ENCODE results near the gene PLA2G12B.
"Not testable (repeated sequence)": the region's sequence is repeated elsewhere in the genome, so short reads cannot be mapped to it uniquely, and the experiment has no call there.

PLA2G12B gene

GRCh38 chr10:72954596-72955554 is at the start of gene PLA2G12B:
Gene PLA2G12B, minus strand, starts transcription at chr10:72954806. Its CDS starts 121 bp downstream, at chr10:72954685.
- DNase-seq (ENCODE audit: low spot score), result peak; percentile 46

DNA sequence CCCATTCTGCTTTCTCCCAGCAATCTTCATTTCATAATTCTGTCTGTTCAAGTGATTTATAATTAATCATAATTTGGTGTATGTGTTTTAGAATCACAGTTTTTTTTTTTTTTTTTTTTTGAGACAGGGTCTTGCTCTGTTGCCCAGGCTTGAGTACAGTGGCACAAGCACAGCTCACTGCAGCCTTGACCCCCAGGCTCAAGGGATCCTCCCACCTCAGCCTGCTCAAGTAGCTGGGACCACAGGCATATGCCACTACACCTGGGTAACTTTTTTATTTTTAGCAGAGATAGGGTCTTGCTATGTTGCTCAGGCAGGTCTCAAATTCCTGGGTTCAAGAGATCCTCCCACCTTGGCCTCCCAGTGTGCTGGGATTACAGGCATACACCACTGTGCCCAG is 49.2 kb upstream of the PLA2G12B start:
- DNase-seq (ENCODE audit: low spot score), result no peak

GRCh38 chr10:73000973-73001372 is 46.4 kb upstream of the PLA2G12B start:
- no peak for DNase-seq (ENCODE audit: low spot score)

GRCh38 chr10:72997099-72997498 is 42.5 kb upstream of the PLA2G12B start:
- DNase-seq (ENCODE audit: low spot score), result no peak

DNA sequence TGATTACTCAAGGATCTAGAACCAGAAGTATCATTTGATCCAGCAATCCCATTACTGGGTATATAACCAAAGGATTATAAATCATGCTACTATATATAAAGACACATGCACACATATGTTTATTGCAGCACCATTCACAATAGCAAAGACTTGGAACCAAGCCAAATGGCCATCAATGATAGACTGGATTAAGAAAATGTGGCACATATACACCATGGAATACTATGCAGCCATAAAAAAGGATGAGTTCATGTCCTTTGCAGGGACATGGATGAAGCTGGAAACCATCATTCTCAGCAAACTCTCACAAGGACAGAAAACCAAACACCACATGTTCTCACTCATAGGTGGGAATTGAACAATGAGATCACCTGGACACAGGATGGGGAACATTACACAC is 40.9 kb upstream of the PLA2G12B start:
- DNase-seq (ENCODE audit: low spot score), result not testable (repeated sequence)

DNA sequence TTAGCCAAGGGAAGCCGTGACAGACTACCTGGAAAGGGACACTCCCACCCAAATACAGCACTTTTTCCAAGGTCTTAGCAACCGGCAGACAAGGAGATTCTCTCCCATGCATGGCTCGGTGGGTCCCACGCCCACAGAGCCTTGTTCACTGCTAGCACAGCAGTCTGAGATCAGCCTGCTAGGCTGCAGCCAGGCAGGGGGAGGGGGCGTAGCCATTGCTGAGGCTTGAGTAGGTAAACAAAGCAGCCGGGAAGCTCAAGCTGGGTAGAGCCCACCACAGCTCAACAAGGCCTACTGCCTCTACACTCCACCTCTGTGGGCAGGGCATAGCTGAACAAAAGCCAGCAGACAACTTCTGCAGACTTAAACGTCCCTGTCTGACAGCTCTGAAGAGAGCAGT is 35.2 kb upstream of the PLA2G12B start:
- not testable (repeated sequence) for DNase-seq (ENCODE audit: low spot score)

DNA sequence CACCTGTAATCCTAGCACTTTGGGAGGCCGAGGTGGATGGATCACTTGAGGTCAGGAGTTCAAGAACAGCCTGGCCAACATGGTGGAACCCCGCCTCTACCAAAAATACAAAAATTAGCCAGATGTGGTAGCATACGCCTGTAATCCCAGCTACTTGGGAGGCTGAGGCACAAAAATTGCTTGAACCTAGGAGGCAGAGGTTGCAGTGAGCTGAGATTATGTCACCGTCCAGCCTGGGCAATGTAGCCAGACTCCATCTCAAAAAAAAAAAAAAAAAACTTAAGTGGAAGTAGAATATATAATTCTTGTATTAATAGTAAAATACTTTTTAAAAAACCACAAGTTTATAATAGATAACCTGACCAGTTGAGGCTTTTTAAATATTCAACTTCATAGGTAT is 30.0 kb upstream of the PLA2G12B start:
- not testable (repeated sequence) for DNase-seq (ENCODE audit: low spot score)

- no peak for DNase-seq (ENCODE audit: low spot score)
Measured at GRCh38 chr10:72981882-72982529, 27.4 kb upstream of the PLA2G12B start.

DNA sequence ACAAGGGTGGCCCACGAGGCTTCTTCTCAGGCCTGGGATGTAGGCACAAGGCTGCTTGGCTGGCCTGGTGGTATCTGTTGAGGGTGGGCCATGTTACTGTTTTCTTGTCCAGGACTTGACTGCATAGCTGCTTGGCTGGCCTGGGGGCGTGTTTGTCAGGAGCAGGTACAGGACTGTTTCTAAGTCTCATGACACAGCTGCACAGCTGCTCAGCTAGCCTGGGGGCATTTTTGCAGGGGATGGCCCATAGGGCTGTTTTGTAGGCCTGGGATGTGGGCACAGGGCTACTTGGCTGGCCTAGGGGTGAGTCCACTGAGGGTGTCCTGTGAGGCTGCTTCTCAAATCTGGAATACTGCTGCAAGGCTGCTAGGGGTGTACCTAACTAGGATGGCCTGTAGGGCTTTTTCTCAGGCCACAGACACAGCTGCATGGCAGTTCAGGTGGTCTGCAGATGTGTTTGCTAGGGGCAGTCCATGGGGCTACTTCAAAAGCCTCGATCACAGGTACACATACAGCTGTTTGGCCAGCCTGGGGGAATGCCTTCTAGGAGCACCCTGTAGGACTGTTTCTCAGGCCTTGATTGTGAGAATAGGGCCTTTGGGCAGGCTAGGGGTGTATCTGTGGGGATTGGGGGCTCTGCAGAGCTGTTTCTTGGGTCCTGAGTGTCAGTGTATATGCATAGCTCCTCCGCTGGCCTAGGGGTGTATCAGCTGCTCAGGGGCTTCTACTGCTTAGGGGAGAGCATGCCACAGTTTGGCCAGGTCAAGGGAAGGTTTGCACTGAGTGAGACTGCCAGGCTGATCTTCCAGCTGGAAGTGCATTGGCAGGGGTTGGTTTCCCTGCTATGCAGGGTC is 26.6 kb upstream of the PLA2G12B start:
- no peak for DNase-seq (ENCODE audit: low spot score)

- DNase-seq (ENCODE audit: low spot score), result no peak
Measured at GRCh38 chr10:72980348-72980747, 25.7 kb upstream of the PLA2G12B start.

DNA sequence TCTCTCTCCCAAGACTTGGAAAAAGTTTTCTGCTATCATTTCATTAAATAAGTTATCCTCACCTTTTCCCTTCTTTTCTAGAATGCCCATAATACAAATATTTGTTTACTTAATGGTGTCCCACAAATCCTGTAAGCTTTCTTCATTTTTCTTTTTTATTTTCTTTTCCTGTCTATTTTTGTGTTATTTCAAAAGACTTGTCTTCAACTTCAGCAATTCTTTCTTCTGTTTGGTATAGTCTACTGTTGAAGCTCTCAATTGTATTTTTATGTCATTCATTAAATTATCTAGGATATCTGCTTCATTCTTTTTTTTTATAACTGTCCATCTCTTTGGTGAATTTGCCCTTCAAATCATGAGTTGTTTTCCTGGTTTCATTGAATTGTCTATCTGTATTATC is 25.1 kb upstream of the PLA2G12B start:
- no peak for DNase-seq (ENCODE audit: low spot score)

DNA sequence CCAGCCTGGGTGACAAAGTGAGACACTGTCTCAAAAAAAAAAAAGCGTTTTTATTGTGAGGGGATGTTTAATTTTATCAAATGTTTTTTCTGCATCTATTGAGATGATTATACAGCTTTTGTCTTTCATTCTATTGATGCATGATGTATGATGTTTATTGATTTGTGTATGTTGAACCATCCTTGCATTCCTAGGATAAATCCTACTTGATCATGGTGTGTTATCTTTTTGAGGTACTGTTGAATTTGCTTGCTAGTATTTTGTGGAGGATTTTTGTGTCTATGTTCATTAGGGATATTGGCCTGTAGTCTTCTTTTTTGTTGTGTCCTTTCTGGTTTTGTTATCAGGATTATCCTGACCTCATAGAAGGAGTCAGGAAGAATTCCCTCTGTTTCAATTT is 22.3 kb upstream of the PLA2G12B start:
- DNase-seq (ENCODE audit: low spot score), result no peak

GRCh38 chr10:72956001-72956400 is 1.4 kb upstream of the PLA2G12B start:
- no peak for DNase-seq (ENCODE audit: low spot score)

DNA sequence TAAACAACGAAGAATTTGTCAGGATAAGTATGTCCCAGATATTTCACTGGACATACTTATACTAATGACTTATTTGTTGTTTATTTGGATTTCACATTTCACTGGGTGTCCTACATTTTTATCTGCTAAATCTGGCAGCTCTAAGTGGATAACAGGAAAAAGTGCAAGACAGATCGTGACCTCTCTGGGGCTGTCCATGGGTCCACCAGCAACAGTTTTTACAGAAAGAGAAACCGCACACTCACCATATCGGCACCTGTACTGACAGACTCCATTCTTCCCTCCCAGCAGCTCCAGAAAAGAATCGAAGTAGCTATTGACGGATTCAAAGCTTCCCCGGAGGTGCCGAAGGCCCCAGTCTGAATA is 393 bp downstream of the PLA2G12B start:
- DNase-seq (ENCODE audit: low spot score), result no peak

DNA sequence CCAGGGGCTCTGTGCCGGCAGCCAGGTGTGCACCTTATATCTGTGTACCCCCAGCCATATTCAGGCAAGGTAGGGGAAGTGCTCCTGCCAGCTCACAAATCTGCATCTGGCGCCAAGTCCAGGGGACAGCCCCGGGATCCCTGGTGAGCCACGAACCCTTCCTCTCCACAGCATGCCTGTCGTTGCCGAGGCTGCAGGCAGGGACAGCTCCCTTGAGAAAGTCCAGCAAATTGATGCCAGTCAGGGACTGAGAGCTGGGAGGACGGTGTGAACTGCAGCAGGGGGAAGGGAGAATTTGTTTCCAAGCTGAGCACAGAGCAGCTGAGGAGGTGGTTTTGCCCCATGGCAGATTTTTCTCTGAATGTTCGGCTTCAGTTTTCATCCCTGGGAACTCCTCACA is 919 bp downstream of the PLA2G12B start:
- DNase-seq (ENCODE audit: low spot score), result peak; percentile 23

- no peak for DNase-seq (ENCODE audit: low spot score)
Measured at GRCh38 chr10:72952642-72953158, 1.9 kb downstream of the PLA2G12B start.

DNA sequence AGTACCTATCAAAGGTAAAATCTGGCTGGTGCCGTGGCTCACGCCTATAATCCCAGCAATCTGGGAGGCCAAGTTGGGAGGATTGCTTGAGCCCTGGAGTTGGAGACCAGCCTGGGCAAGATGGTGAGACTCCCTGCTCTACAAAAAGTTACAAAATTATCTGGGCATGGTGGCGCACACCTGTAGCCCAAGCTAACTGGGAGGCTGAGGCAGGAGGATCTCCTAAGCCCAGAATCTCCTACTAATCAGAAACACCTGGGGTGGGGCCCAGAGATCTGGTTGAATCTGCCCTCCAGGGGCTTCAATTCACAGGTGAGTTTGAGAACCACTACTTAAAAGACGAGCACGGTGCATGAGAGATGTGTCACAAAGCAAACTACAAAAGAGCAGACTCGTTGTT is 2.4 kb downstream of the PLA2G12B start:
- DNase-seq (ENCODE audit: low spot score), result no peak

DNA sequence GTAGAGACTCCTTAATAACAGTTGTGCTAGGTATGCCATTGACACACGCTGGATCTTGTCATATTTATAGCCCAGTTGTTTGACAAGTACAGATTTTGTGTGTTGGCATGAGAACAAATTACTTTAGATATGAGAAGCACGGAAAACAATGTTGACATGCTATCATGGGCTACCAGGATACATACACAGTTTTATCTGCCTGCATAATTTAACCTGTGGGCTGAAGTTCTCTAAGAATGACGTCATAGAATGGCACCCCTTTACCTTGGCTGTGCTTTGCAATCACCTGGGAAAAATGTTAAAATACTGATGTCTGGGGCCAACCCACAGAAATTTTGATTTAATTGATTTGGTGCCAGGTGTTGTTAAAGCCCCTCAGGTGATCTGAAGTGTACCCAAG is 2.8 kb downstream of the PLA2G12B start:
- no peak for DNase-seq (ENCODE audit: low spot score)

- DNase-seq (ENCODE audit: low spot score), result no peak
Measured at GRCh38 chr10:72948762-72949161, 5.8 kb downstream of the PLA2G12B start.

GRCh38 chr10:72946963-72947362 is 7.6 kb downstream of the PLA2G12B start:
- DNase-seq (ENCODE audit: low spot score), result no peak

- no peak for DNase-seq (ENCODE audit: low spot score)
Measured at GRCh38 chr10:72943498-72944234, 10.9 kb downstream of the PLA2G12B start.

Data from HuH-7 (cell line).